Measurements from ENCODE around the gene ST6GALNAC6. TPM values are rescaled to one million over a fixed set of nuclear protein-coding genes. Genes with fewer than 3 reads are reported as not detected.

The ST6GALNAC6 gene
- total and polyA plus RNA-seq, 10 of the 15 experiments (the other 5 are each of a cell fraction or from before 2014, with no cell fraction given): 0.40 to 27.0 (median 16.8) TPM

- no peak for TF ChIP-seq SMARCA5 (IDR thresholded peaks at IDR 0.05)
- no peak for TF ChIP-seq JUNB (IDR thresholded peaks at IDR 0.05)
Measured at GRCh38 chr9:127941961-127942215, 42.5 kb upstream of the ST6GALNAC6 start (continued).

GRCh38 chr9:127941062-127941960, 41.9 kb upstream of the ST6GALNAC6 start:
- Histone ChIP-seq H3K27me3 (replicated peaks in 1 of 2; ENCODE audit: control insufficient read depth in 2 of 2, insufficient read depth in 2 of 2, low read length in 1 of 2) (no peaks in the 10 kb centered on the region), H3K36me3 (ENCODE audit: control insufficient read depth in 2 of 2, insufficient read depth in 2 of 2, low read length in 1 of 2) (peaks cover 0 to 11% of the 10 kb centered on the region in 2 experiments; a peak in 2 of 4 replicates), H3K79me2 (ENCODE audit: control insufficient read depth, insufficient read depth, low read length) (peaks cover 14% of the 10 kb centered on the region), H4K20me1 (ENCODE audit: control insufficient read depth, insufficient read depth) (no peaks in the 10 kb centered on the region), H3K4me3 (no peak overlapping the region), H2AFZ (ENCODE audit: control insufficient read depth, low read depth, low read length) (no peak overlapping the region), H3K9me3 (replicated peaks; ENCODE audit: control insufficient read depth, insufficient read depth, low read length) (no peaks in the 10 kb centered on the region), H3K27ac (ENCODE audit: control insufficient read depth, insufficient read depth) (no peak overlapping the region), H3K4me2 (ENCODE audit: control insufficient read depth, insufficient read depth) (no peak overlapping the region), H3K9ac (ENCODE audit: control insufficient read depth, insufficient read depth, low read length) (no peak overlapping the region), H3K4me1 (ENCODE audit: control insufficient read depth, insufficient read depth, low read length) (peaks cover 12% of the 10 kb centered on the region)
- no TSS peak for BruUV-seq (replicated peaks)
- intact Hi-C loops (cut with micrococcal nuclease; ENCODE audit: unreplicated experiment) (no loop called here), in situ Hi-C loops (cut with MboI) (no loop called here)
- DNase-seq (ENCODE audit: low read depth, low spot score) (no peak), FAIRE-seq (no peak), ATAC-seq (no peak)
- TF ChIP-seq REST (IDR thresholded peaks at IDR 0.05; ENCODE audit: low read depth, low read length): no peak
- TF ChIP-seq MTA3 (IDR thresholded peaks at IDR 0.05; ENCODE audit: borderline replicate concordance, low read length): no peak
- TF ChIP-seq ZNF622 (IDR thresholded peaks at IDR 0.05): no peak
- TF ChIP-seq MEF2A (IDR thresholded peaks at IDR 0.05; ENCODE audit: insufficient read depth, low read depth, low read length): no peak
- no peak for TF ChIP-seq SUPT20H (IDR thresholded peaks at IDR 0.05; ENCODE audit: borderline replicate concordance, control insufficient read depth, low read depth, low read length)
- TF ChIP-seq MAX (IDR thresholded peaks at IDR 0.05; ENCODE audit: low read depth, low read length): no peak
- TF ChIP-seq ATF3 (IDR thresholded peaks at IDR 0.05; ENCODE audit: borderline replicate concordance, extremely low read depth, low read depth, low read length): no peak
- TF ChIP-seq ZZZ3 (IDR thresholded peaks at IDR 0.05; ENCODE audit: control insufficient read depth, insufficient read length, low read depth): no peak
- no peak for TF ChIP-seq SMARCA5 (IDR thresholded peaks at IDR 0.05)
- TF ChIP-seq SMAD1 (IDR thresholded peaks at IDR 0.05; ENCODE audit: low read depth, partially characterized antibody): no peak
- no peak for TF ChIP-seq WRNIP1 (IDR thresholded peaks at IDR 0.05; ENCODE audit: borderline replicate concordance, low read depth, low read length)
- TF ChIP-seq ZNF274 (IDR thresholded peaks at IDR 0.05; ENCODE audit: insufficient read depth, insufficient read length): no peak
- no peak for TF ChIP-seq PKNOX1 (IDR thresholded peaks at IDR 0.05)
- TF ChIP-seq SIX5 (IDR thresholded peaks at IDR 0.05; ENCODE audit: low read depth, low read length, severe bottlenecking): no peak
- no peak for TF ChIP-seq NFYA (IDR thresholded peaks at IDR 0.05; ENCODE audit: borderline replicate concordance, low read depth, low read length)
- TF ChIP-seq HDAC6 (IDR thresholded peaks at IDR 0.05; ENCODE audit: unreplicated experiment): no peak
- ChIA-PET POLR2A (interaction anchor here (0.6 to 0.7 kb wide), 2 partner anchors 24 to 364 kb away, joined by 3 read pairs; partner anchors contain the start of gene ST6GALNAC4), SMC1A (ENCODE audit: uncharacterized antibody, unreplicated experiment) (interaction anchor here (1.2 to 7.2 kb wide), 3 partner anchors 35 to 184 kb away, joined by 3 to 84 read pairs (median 4); no protein-coding TSS in a partner anchor), CTCF (interaction anchor here (0.6 to 7.7 kb wide), 20 partner anchors 9 to 185 kb away, joined by 3 to 261 read pairs (median 5); partner anchors contain the start of genes EEIG1, NAIF1, PIP5KL1 and SLC25A25), RAD21 (ENCODE audit: unreplicated experiment) (interaction anchor here (0.9 to 5.0 kb wide), 2 partner anchors 13 to 95 kb away, joined by 3 to 83 read pairs; no protein-coding TSS in a partner anchor)
- WGBS (ENCODE audit: insufficient coverage, insufficient replicate concordance, low lambda C conversion rate, missing lambda C conversion rate): 86% methylated on average over 17 of the region's 18 CpGs

All from GM12878 (cell line).